Measurements from ENCODE around the gene AGTRAP. TPM values are rescaled to one million over a fixed set of nuclear protein-coding genes. Genes with fewer than 3 reads are reported as not detected.

The AGTRAP gene
- total and polyA plus RNA-seq, 2 of the 8 experiments (the other 6 are each of a cell fraction or from before 2014, with no cell fraction given), result 69.7 to 192 TPM

- TF ChIP-seq PHF8 (conservative IDR thresholded peaks at IDR 0.05; ENCODE audit: low read depth, low read length) (no peak), JUN (IDR thresholded peaks at IDR 0.05; ENCODE audit: low read depth, low read length) (no peak), KDM1A (IDR thresholded peaks at IDR 0.05; ENCODE audit: borderline replicate concordance, low read length) (no peak), FOSL1 (IDR thresholded peaks at IDR 0.05; ENCODE audit: insufficient read depth, low read depth, low read length) (no peak), SIRT6 (IDR thresholded peaks at IDR 0.05; ENCODE audit: low read length) (no peak), SP1 (IDR thresholded peaks at IDR 0.05; ENCODE audit: low read depth, low read length) (no peak), RBBP5 (IDR thresholded peaks at IDR 0.05; ENCODE audit: borderline replicate concordance, low read depth, low read length) (no peak)
These were observed 10.2 kb downstream of the AGTRAP start (continued) for GRCh38 chr1:11746092-11746491.

All from H1 (cell line).